CD1c-positive myeloid dendritic cell (primary cell): ENCODE measurements around the gene SLC2A13.
"Not testable (repeated sequence)": the region's sequence is repeated elsewhere in the genome, so short reads cannot be mapped to it uniquely, and the experiment has no call there.

Experiments
- DNase-seq: peaks from one replicate; pipeline ENCODE4 v3.0.0-alpha.2; 2016; ENCODE audit errors: extremely low spot score

The SLC2A13 gene

GRCh38 chr12:40038619-40039018, 67.3 kb downstream of the SLC2A13 start:
- DNase-seq, result no peak

GRCh38 chr12:40034712-40035111, 71.2 kb downstream of the SLC2A13 start:
- DNase-seq, result no peak

GRCh38 chr12:40034156-40034555, 71.7 kb downstream of the SLC2A13 start:
- DNase-seq, result no peak

- no peak for DNase-seq
Measured at GRCh38 chr12:40033242-40033630, 72.6 kb downstream of the SLC2A13 start.

- DNase-seq, result no peak
Measured at GRCh38 chr12:40032433-40033241, 73.2 kb downstream of the SLC2A13 start.

- DNase-seq, result no peak
Measured at GRCh38 chr12:40031965-40032364, 73.9 kb downstream of the SLC2A13 start.

GRCh38 chr12:40030970-40031369, 74.9 kb downstream of the SLC2A13 start:
- DNase-seq, result not testable (repeated sequence)

GRCh38 chr12:40028296-40028695, 77.6 kb downstream of the SLC2A13 start:
- no peak for DNase-seq

- no peak for DNase-seq
Measured at GRCh38 chr12:40022850-40023249, 83.0 kb downstream of the SLC2A13 start.

GRCh38 chr12:40020261-40020691, 85.6 kb downstream of the SLC2A13 start:
- no peak for DNase-seq

- DNase-seq, result no peak
Measured at GRCh38 chr12:40017488-40017887, 88.4 kb downstream of the SLC2A13 start.

- no peak for DNase-seq
Measured at GRCh38 chr12:40016980-40017379, 88.9 kb downstream of the SLC2A13 start.

GRCh38 chr12:40015881-40016280, 90.0 kb downstream of the SLC2A13 start:
- no peak for DNase-seq

- DNase-seq, result no peak
Measured at GRCh38 chr12:40015345-40015744, 90.5 kb downstream of the SLC2A13 start.

- no peak for DNase-seq
Measured at GRCh38 chr12:40013847-40014246, 92.0 kb downstream of the SLC2A13 start.

GRCh38 chr12:40013292-40013691, 92.6 kb downstream of the SLC2A13 start:
- no peak for DNase-seq

- no peak for DNase-seq
Measured at GRCh38 chr12:40012711-40013110, 93.2 kb downstream of the SLC2A13 start.

- no peak for DNase-seq
Measured at GRCh38 chr12:40011775-40012129, 94.1 kb downstream of the SLC2A13 start.

- DNase-seq, result peak; percentile 80
Measured at GRCh38 chr12:40010899-40011774, 94.7 kb downstream of the SLC2A13 start.

- no peak for DNase-seq
Measured at GRCh38 chr12:40002178-40003169, 103.4 kb downstream of the SLC2A13 start.

GRCh38 chr12:40001406-40001805, 104.5 kb downstream of the SLC2A13 start:
- DNase-seq, result no peak

GRCh38 chr12:40000884-40001283, 105.0 kb downstream of the SLC2A13 start:
- no peak for DNase-seq
